ENCODE measurements around the gene UVRAG.

Gene UVRAG

GRCh38 chr11:76175783-76176182 is 360.8 kb downstream of the UVRAG start:
- WGBS, 2 donors (ENCODE audit: extremely low coverage in 2 of 2, insufficient read length in 2 of 2, insufficient replicate concordance in 1 of 2) = no CpG with 5 or more reads among the region's 4 CpGs

GRCh38 chr11:76176463-76176862 is 361.5 kb downstream of the UVRAG start:
- Histone ChIP-seq H3K27me3 (ENCODE audit: control insufficient read depth in 3 of 3, insufficient read depth in 3 of 3, low read depth in 1 of 3, low read length in 3 of 3) (peaks cover 0 to 51% (median 0%) of the 10 kb centered on the region in 3 experiments), H3K23ac (ENCODE audit: low read depth, low read length, poor library complexity) (peak overlapping the region; percentile 70), H3K36me3 (replicated peaks in 1 of 2; ENCODE audit: control insufficient read depth in 2 of 2, insufficient read depth in 2 of 2, low read length in 2 of 2) (no peaks in the 10 kb centered on the region), H2BK15ac (ENCODE audit: low read length) (no peak overlapping the region), H3K9me3 (replicated peaks in 1 of 2; ENCODE audit: control insufficient read depth in 2 of 2, insufficient read depth in 1 of 2, low read depth in 1 of 2, low read length in 2 of 2) (no peaks in the 10 kb centered on the region), H3K79me1 (ENCODE audit: low read depth, low read length) (no peaks in the 10 kb centered on the region), H2BK5ac (ENCODE audit: low read length) (no peak overlapping the region), H2AK5ac (ENCODE audit: low read depth, low read length) (peak overlapping the region; percentile 85), H3K18ac (ENCODE audit: low read length) (peak overlapping the region; percentile 88), H4K8ac (ENCODE audit: low read depth, low read length) (peak overlapping the region; percentile 32), H2BK120ac (ENCODE audit: low read depth, low read length) (no peak overlapping the region), H3K4ac (ENCODE audit: low read length) (no peak overlapping the region), H2BK12ac (ENCODE audit: low read length) (peak overlapping the region; percentile 80), H3K4me2 (ENCODE audit: insufficient read depth, low read length, poor library complexity, severe bottlenecking) (no peak overlapping the region), H3K27ac (replicated peaks; ENCODE audit: low read length) (no peak overlapping the region), H3K14ac (ENCODE audit: low read length) (no peak overlapping the region), H3K4me1 (ENCODE audit: control insufficient read depth in 2 of 2, insufficient read depth in 1 of 2, low read depth in 1 of 2, low read length in 2 of 2) (peaks cover 0 to 2% of the 10 kb centered on the region in 2 donors), H4K91ac (ENCODE audit: low read depth, low read length, poor library complexity) (no peak overlapping the region), H3K4me3 (ENCODE audit: low read length in 2 of 2) (no peak overlapping the region), H2AFZ (ENCODE audit: low read length) (no peak overlapping the region), H3K9ac (ENCODE audit: low read depth, low read length, poor library complexity) (peak overlapping the region; percentile 68)
- WGBS, 2 donors (ENCODE audit: extremely low coverage in 2 of 2, insufficient read length in 2 of 2, insufficient replicate concordance in 1 of 2) = no CpG with 5 or more reads among the region's 9 CpGs
- no peak for DNase-seq (ENCODE audit: low spot score)

More at GRCh38 chr11:76175783-76176182, 360.8 kb downstream of the UVRAG start:
- Histone ChIP-seq H2BK15ac (ENCODE audit: low read length) (peak overlapping the region; percentile 79), H3K36me3 (replicated peaks in 1 of 2; ENCODE audit: control insufficient read depth in 2 of 2, insufficient read depth in 2 of 2, low read length in 2 of 2) (no peaks in the 10 kb centered on the region), H3K9me3 (replicated peaks in 1 of 2; ENCODE audit: control insufficient read depth in 2 of 2, insufficient read depth in 1 of 2, low read depth in 1 of 2, low read length in 2 of 2) (no peaks in the 10 kb centered on the region), H4K8ac (ENCODE audit: low read depth, low read length) (peak overlapping the region; percentile 32), H3K18ac (ENCODE audit: low read length) (peak overlapping the region; percentile 88), H3K4me1 (ENCODE audit: control insufficient read depth in 2 of 2, insufficient read depth in 1 of 2, low read depth in 1 of 2, low read length in 2 of 2) (no peaks in the 10 kb centered on the region), H2BK12ac (ENCODE audit: low read length) (no peak overlapping the region), H2BK120ac (ENCODE audit: low read depth, low read length) (no peak overlapping the region), H3K27me3 (ENCODE audit: control insufficient read depth in 3 of 3, insufficient read depth in 3 of 3, low read depth in 1 of 3, low read length in 3 of 3) (peaks cover 0 to 45% (median 0%) of the 10 kb centered on the region in 3 experiments), H3K14ac (ENCODE audit: low read length) (peak overlapping the region; percentile 47), H4K91ac (ENCODE audit: low read depth, low read length, poor library complexity) (peak overlapping the region; percentile 48), H2BK5ac (ENCODE audit: low read length) (no peak overlapping the region), H3K9ac (ENCODE audit: low read depth, low read length, poor library complexity) (peak overlapping the region; percentile 68), H3K4me3 (ENCODE audit: low read length in 2 of 2) (no peak overlapping the region), H3K79me1 (ENCODE audit: low read depth, low read length) (no peaks in the 10 kb centered on the region), H3K4me2 (ENCODE audit: insufficient read depth, low read length, poor library complexity, severe bottlenecking) (no peak overlapping the region), H3K4ac (ENCODE audit: low read length) (no peak overlapping the region), H3K27ac (replicated peaks; ENCODE audit: low read length) (no peak overlapping the region), H2AK5ac (ENCODE audit: low read depth, low read length) (peak overlapping the region; percentile 46), H2AFZ (ENCODE audit: low read length) (no peak overlapping the region), H3K23ac (ENCODE audit: low read depth, low read length, poor library complexity) (peak overlapping the region; percentile 73)
- DNase-seq (ENCODE audit: low spot score) = no peak

- no peak overlapping the region for H3K4me2 ChIP-seq (ENCODE audit: insufficient read depth, low read length, poor library complexity, severe bottlenecking)
- no peak overlapping the region for H4K91ac ChIP-seq (ENCODE audit: low read depth, low read length, poor library complexity)
- H3K23ac ChIP-seq (ENCODE audit: low read depth, low read length, poor library complexity) = no peak overlapping the region
- H2BK5ac ChIP-seq (ENCODE audit: low read length) = no peak overlapping the region
- no peaks in the 10 kb centered on the region for H3K79me1 ChIP-seq (ENCODE audit: low read depth, low read length)
- H3K4me1 ChIP-seq (ENCODE audit: control insufficient read depth in 2 of 2, insufficient read depth in 1 of 2, low read depth in 1 of 2, low read length in 2 of 2) = peaks cover 0 to 2% of the 10 kb centered on the region in 2 donors
- no peak overlapping the region for H2BK120ac ChIP-seq (ENCODE audit: low read depth, low read length)
- H2AK5ac ChIP-seq (ENCODE audit: low read depth, low read length) = peak overlapping the region; percentile 90
- no peak overlapping the region for H2BK12ac ChIP-seq (ENCODE audit: low read length)
- no peak overlapping the region for H4K8ac ChIP-seq (ENCODE audit: low read depth, low read length)
- no peak overlapping the region for H2BK15ac ChIP-seq (ENCODE audit: low read length)
- peak overlapping the region; percentile 55 for H3K18ac ChIP-seq (ENCODE audit: low read length)
- H3K36me3 ChIP-seq (replicated peaks in 1 of 2; ENCODE audit: control insufficient read depth in 2 of 2, insufficient read depth in 2 of 2, low read length in 2 of 2) = no peaks in the 10 kb centered on the region
- no peaks in the 10 kb centered on the region for H3K9me3 ChIP-seq (replicated peaks in 1 of 2; ENCODE audit: control insufficient read depth in 2 of 2, insufficient read depth in 1 of 2, low read depth in 1 of 2, low read length in 2 of 2)
- no peak overlapping the region for H3K4ac ChIP-seq (ENCODE audit: low read length)
- no peak overlapping the region for H3K4me3 ChIP-seq (ENCODE audit: low read length in 2 of 2)
- H2AFZ ChIP-seq (ENCODE audit: low read length) = no peak overlapping the region
- H3K27ac ChIP-seq (replicated peaks; ENCODE audit: low read length) = no peak overlapping the region
- peaks cover 0 to 55% (median 0%) of the 10 kb centered on the region in 3 experiments for H3K27me3 ChIP-seq (ENCODE audit: control insufficient read depth in 3 of 3, insufficient read depth in 3 of 3, low read depth in 1 of 3, low read length in 3 of 3)
- no peak overlapping the region for H3K9ac ChIP-seq (ENCODE audit: low read depth, low read length, poor library complexity)
- peak overlapping the region; percentile 50 for H3K14ac ChIP-seq (ENCODE audit: low read length)
- no CpG with 5 or more reads among the region's 6 CpGs for WGBS, 2 donors (ENCODE audit: extremely low coverage in 2 of 2, insufficient read length in 2 of 2, insufficient replicate concordance in 1 of 2)
- DNase-seq (ENCODE audit: low spot score) = no peak
Measured at GRCh38 chr11:76177250-76177686, 362.3 kb downstream of the UVRAG start.

- DNase-seq (ENCODE audit: low spot score) = no peak
- H2BK5ac ChIP-seq (ENCODE audit: low read length) = no peak overlapping the region
- H3K18ac ChIP-seq (ENCODE audit: low read length) = peak overlapping the region; percentile 69
- H3K27ac ChIP-seq (replicated peaks; ENCODE audit: low read length) = no peak overlapping the region
- H2BK120ac ChIP-seq (ENCODE audit: low read depth, low read length) = peak overlapping the region; percentile 22
- H4K91ac ChIP-seq (ENCODE audit: low read depth, low read length, poor library complexity) = no peak overlapping the region
- no peak overlapping the region for H3K4me2 ChIP-seq (ENCODE audit: insufficient read depth, low read length, poor library complexity, severe bottlenecking)
- whole genome bisulfite sequencing, 2 donors (ENCODE audit: extremely low coverage in 2 of 2, insufficient read length in 2 of 2, insufficient replicate concordance in 1 of 2) = no CpG with 5 or more reads among the region's 13 CpGs
- H3K36me3 ChIP-seq (replicated peaks in 1 of 2; ENCODE audit: control insufficient read depth in 2 of 2, insufficient read depth in 2 of 2, low read length in 2 of 2) = no peaks in the 10 kb centered on the region
- H3K4me3 ChIP-seq (ENCODE audit: low read length in 2 of 2) = no peak overlapping the region
- H3K4me1 ChIP-seq (ENCODE audit: control insufficient read depth in 2 of 2, insufficient read depth in 1 of 2, low read depth in 1 of 2, low read length in 2 of 2) = peaks cover 0 to 4% of the 10 kb centered on the region in 2 donors
- H2BK15ac ChIP-seq (ENCODE audit: low read length) = peak overlapping the region; percentile 76
- H4K8ac ChIP-seq (ENCODE audit: low read depth, low read length) = no peak overlapping the region
- H3K23ac ChIP-seq (ENCODE audit: low read depth, low read length, poor library complexity) = no peak overlapping the region
- peak overlapping the region; percentile 87 for H2AK5ac ChIP-seq (ENCODE audit: low read depth, low read length)
- H3K27me3 ChIP-seq (ENCODE audit: control insufficient read depth in 3 of 3, insufficient read depth in 3 of 3, low read depth in 1 of 3, low read length in 3 of 3) = peaks cover 0 to 62% (median 0%) of the 10 kb centered on the region in 3 experiments
- no peaks in the 10 kb centered on the region for H3K79me1 ChIP-seq (ENCODE audit: low read depth, low read length)
- no peak overlapping the region for H2BK12ac ChIP-seq (ENCODE audit: low read length)
- peak overlapping the region; percentile 44 for H3K14ac ChIP-seq (ENCODE audit: low read length)
- H2AFZ ChIP-seq (ENCODE audit: low read length) = no peak overlapping the region
- no peak overlapping the region for H3K9ac ChIP-seq (ENCODE audit: low read depth, low read length, poor library complexity)
- H3K4ac ChIP-seq (ENCODE audit: low read length) = no peak overlapping the region
- H3K9me3 ChIP-seq (replicated peaks in 1 of 2; ENCODE audit: control insufficient read depth in 2 of 2, insufficient read depth in 1 of 2, low read depth in 1 of 2, low read length in 2 of 2) = no peaks in the 10 kb centered on the region
Measured at GRCh38 chr11:76179147-76179546, 364.1 kb downstream of the UVRAG start.

All from neuronal stem cell (in vitro differentiated cells).